HG02610 (cell line): ENCODE measurements around the gene RIC3.
A peak's percentile ranks its signal among the peaks of the same experiment; 100 is the strongest.

Source experiments
- ATAC-seq: cut with Tn5 transposase; IDR thresholded peaks from one replicate; pipeline ENCODE4 v1.9.1; 2021; ENCODE audit warnings: mild to moderate bottlenecking, moderate library complexity; ENCODE audit not compliant: unreplicated experiment

The RIC3 gene

GRCh38 chr11:8105666-8106065 lies 63.2 kb downstream of the RIC3 start:
- ATAC-seq, result no peak

GRCh38 chr11:8105133-8105532 lies 63.7 kb downstream of the RIC3 start:
- ATAC-seq, result no peak

GRCh38 chr11:8103909-8104308 lies 64.9 kb downstream of the RIC3 start:
- no peak for ATAC-seq

- no peak for ATAC-seq
Measured at GRCh38 chr11:8102965-8103364, 65.9 kb downstream of the RIC3 start.

GRCh38 chr11:8102296-8102915 lies 66.4 kb downstream of the RIC3 start:
- ATAC-seq, result no peak

- ATAC-seq, result no peak
Measured at GRCh38 chr11:8101421-8101820, 67.4 kb downstream of the RIC3 start.

GRCh38 chr11:8100605-8101004 lies 68.2 kb downstream of the RIC3 start:
- no peak for ATAC-seq

GRCh38 chr11:8100158-8100557 lies 68.7 kb downstream of the RIC3 start:
- ATAC-seq, result no peak

- ATAC-seq, result no peak
Measured at GRCh38 chr11:8099291-8099899, 69.4 kb downstream of the RIC3 start.

GRCh38 chr11:8098879-8099278 lies 69.9 kb downstream of the RIC3 start:
- ATAC-seq, result no peak

- ATAC-seq, result no peak
Measured at GRCh38 chr11:8098361-8098760, 70.5 kb downstream of the RIC3 start.

GRCh38 chr11:8097926-8098325 lies 70.9 kb downstream of the RIC3 start:
- no peak for ATAC-seq

- ATAC-seq, result no peak
Measured at GRCh38 chr11:8097468-8097867, 71.4 kb downstream of the RIC3 start.

GRCh38 chr11:8097062-8097461 lies 71.8 kb downstream of the RIC3 start:
- ATAC-seq, result no peak

GRCh38 chr11:8096575-8096974 lies 72.2 kb downstream of the RIC3 start:
- ATAC-seq, result no peak

- no peak for ATAC-seq
Measured at GRCh38 chr11:8095806-8096522, 72.9 kb downstream of the RIC3 start.

GRCh38 chr11:8095371-8095770 lies 73.5 kb downstream of the RIC3 start:
- ATAC-seq, result no peak

- no peak for ATAC-seq
Measured at GRCh38 chr11:8094656-8095055, 74.2 kb downstream of the RIC3 start.

- no peak for ATAC-seq
Measured at GRCh38 chr11:8093931-8094575, 74.8 kb downstream of the RIC3 start.

- ATAC-seq, result peak; percentile 56
Measured at GRCh38 chr11:8092587-8093424, 76.0 kb downstream of the RIC3 start.

- ATAC-seq, result no peak
Measured at GRCh38 chr11:8091721-8092120, 77.1 kb downstream of the RIC3 start.
